IPS-NIHi11 (cell line): ENCODE measurements around the gene DAZ1.
"Not testable (repeated sequence)": the region's sequence is repeated elsewhere in the genome, so short reads cannot be mapped to it uniquely, and the experiment has no call there.

Experiments used
- DNase-seq: peaks from one replicate; pipeline ENCODE4 v3.0.0; 2012; ENCODE audit warnings: mixed read lengths, low spot score

Gene DAZ1

GRCh38 chrY:23198908-23199307 lies at the start of gene DAZ1:
DAZ1 (minus strand) TSS chrY:23199008; CDS start chrY:23198800, 208 bp downstream.
- not testable (repeated sequence) for DNase-seq

DNA sequence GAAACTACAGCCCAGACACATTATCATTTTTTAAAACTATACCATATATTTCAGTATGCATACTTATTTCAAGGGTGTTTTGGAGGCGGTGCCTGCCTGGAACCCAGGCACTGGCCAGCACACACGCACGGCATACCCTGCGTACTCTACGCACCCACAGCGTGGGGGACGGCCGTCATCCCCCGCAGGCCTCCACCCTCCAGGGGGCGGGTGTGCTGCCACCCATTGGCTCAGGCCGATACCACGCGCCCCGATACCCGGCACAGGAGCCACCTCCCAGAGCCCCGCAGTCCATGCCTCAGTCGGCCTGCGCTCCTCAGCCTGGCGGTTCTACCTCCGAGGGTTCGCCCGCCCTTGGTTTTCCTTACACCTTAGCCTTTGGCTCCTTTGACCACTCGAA lies 20.4 kb upstream of the DAZ1 start, which contains the start of gene DAZ2:
DAZ2 (plus strand) TSS at position 301 of the 400 bp plus-strand sequence. CDS start 208 bp downstream, outside the sequence.
- DNase-seq, result not testable (repeated sequence)

DNA sequence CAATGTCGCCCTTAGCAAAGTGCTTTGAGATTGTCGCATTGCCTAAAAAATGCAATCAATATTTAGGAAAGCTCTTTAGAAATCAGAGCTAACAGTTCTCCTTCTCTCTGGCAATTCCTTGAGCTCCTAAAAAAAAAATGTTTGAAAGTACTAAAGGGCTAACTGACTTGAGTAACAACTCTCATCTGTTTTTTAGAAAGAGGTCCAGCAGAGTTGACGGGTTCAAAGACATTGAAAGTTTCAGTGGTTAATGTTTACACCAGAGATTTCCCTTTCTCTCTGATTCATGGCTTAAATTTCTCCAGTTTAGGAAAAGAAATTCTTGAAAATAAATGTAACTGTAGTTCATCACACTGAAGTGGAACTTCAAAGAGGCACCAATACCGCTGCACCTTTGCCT lies 11.9 kb upstream of the DAZ1 start:
- not testable (repeated sequence) for DNase-seq

GRCh38 chrY:23209802-23210495 lies 11.1 kb upstream of the DAZ1 start:
- not testable (repeated sequence) for DNase-seq

DNA sequence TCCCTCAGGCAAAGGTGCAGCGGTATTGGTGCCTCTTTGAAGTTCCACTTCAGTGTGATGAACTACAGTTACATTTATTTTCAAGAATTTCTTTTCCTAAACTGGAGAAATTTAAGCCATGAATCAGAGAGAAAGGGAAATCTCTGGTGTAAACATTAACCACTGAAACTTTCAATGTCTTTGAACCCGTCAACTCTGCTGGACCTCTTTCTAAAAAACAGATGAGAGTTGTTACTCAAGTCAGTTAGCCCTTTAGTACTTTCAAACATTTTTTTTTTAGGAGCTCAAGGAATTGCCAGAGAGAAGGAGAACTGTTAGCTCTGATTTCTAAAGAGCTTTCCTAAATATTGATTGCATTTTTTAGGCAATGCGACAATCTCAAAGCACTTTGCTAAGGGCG lies 8.6 kb upstream of the DAZ1 start:
- not testable (repeated sequence) for DNase-seq
